ENCODE results near the gene CSTF2. TPM values are rescaled to one million over a fixed set of nuclear protein-coding genes. Genes with fewer than 3 reads are reported as not detected.

Gene CSTF2, protein sequence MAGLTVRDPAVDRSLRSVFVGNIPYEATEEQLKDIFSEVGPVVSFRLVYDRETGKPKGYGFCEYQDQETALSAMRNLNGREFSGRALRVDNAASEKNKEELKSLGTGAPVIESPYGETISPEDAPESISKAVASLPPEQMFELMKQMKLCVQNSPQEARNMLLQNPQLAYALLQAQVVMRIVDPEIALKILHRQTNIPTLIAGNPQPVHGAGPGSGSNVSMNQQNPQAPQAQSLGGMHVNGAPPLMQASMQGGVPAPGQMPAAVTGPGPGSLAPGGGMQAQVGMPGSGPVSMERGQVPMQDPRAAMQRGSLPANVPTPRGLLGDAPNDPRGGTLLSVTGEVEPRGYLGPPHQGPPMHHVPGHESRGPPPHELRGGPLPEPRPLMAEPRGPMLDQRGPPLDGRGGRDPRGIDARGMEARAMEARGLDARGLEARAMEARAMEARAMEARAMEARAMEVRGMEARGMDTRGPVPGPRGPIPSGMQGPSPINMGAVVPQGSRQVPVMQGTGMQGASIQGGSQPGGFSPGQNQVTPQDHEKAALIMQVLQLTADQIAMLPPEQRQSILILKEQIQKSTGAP
- total RNA-seq (2022; extraction: Qiagen RNA extraction; ENCODE audit: low read depth): 30.1 to 36.2 TPM (median 33.1 TPM) in 5 replicates

GRCh38 chrX:100819837-100820666 is at the start of gene CSTF2:
Gene CSTF2, plus strand, starts transcription at chrX:100820391. Its CDS starts 26 bp downstream, at chrX:100820417.

DNA sequence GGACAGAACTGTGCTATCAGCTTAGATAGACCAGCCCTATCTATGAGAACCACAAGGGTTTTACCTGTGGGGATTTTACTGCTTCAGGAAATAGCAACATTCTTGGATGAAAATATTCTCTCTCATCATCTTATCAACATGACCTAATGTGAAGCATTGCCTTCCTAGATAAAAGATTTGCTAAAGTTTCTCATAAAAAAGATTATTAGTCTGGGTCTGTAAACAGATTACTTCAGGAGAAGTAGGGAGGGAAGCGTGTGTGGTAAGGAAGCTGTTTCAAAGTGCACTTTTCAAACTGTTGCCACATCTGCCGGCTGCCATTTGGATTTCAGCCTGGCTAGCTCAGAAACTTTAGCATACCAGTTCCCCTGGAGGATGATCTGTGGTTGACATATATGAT is 54.1 kb downstream of the CSTF2 start, which contains the start of gene NOX1:
Gene NOX1 (minus strand): TSS at position 35 of the 400 bp plus-strand sequence. CDS start 220 bp downstream, outside the sequence.

Other genes starting within 250 kb of the CSTF2 start
- gene TNMD, start 235.5 kb upstream of the CSTF2 start, total RNA-seq (2022; extraction: Qiagen RNA extraction; ENCODE audit: low read depth): not detected in 5 replicates
- 35.2 to 43.3 TPM (median 41.1 TPM) in 5 replicates for gene TSPAN6, start 183.6 kb upstream of the CSTF2 start, total RNA-seq (2022; extraction: Qiagen RNA extraction; ENCODE audit: low read depth)
- gene SRPX2, start 176.2 kb upstream of the CSTF2 start, total RNA-seq (2022; extraction: Qiagen RNA extraction; ENCODE audit: low read depth): 2.5 to 4.1 TPM (median 2.6 TPM) in 5 replicates
- 1.5 to 3.8 TPM (median 2.9 TPM) in 5 replicates for gene SYTL4, start 88.3 kb upstream of the CSTF2 start, total RNA-seq (2022; extraction: Qiagen RNA extraction; ENCODE audit: low read depth)
- 0.07 to 0.17 TPM in 2 of 5 replicates, not detected in the others for gene NOX1, start 54.0 kb downstream of the CSTF2 start, total RNA-seq (2022; extraction: Qiagen RNA extraction; ENCODE audit: low read depth)
- gene XKRX, start 108.5 kb downstream of the CSTF2 start, total RNA-seq (2022; extraction: Qiagen RNA extraction; ENCODE audit: low read depth): 0.66 to 0.79 TPM (median 0.70 TPM) in 5 replicates
- gene ARL13A, start 149.3 kb downstream of the CSTF2 start, total RNA-seq (2022; extraction: Qiagen RNA extraction; ENCODE audit: low read depth): 0.22 to 0.44 TPM (median 0.31 TPM) in 3 of 5 replicates, not detected in the others
- 13.4 to 16.5 TPM (median 13.9 TPM) in 5 replicates for gene TRMT2B, start 231.7 kb downstream of the CSTF2 start, total RNA-seq (2022; extraction: Qiagen RNA extraction; ENCODE audit: low read depth)

Data from A549 treated with GW870086 at 1 μM for 4 hours (cell line).